Activated naive CD4-positive, alpha-beta T cell treated with anti-CD3 and anti-CD28 coated beads, Interleukin-2, amount 10 ng/mL, durations not matched to agents 7 days and 5 days (primary cell): Measurements from ENCODE around the gene OSBPL6.

ENCODE experiments used
- CTCF ChIA-PET: fragments of 350-600 bp; sonication (Branson Sonifier 250); formaldehyde crosslinking; loops from one replicate; lab custom pipeline; 2021; ENCODE audit warnings: antibody characterized with exemption; lab: Charles Lee
- DNase-seq: peaks from one replicate; pipeline ENCODE4 v3.0.0-alpha.2; 2020
- H3K27ac Mint-ChIP-seq: one replicate; pipeline ENCODE4 v1.8.0; 2021; ENCODE audit warnings: mild to moderate bottlenecking, moderate library complexity, mixed read lengths
- H3K27me3 Mint-ChIP-seq: one replicate; pipeline ENCODE4 v1.8.0; 2021; ENCODE audit warnings: mild to moderate bottlenecking, mixed read lengths
- H3K36me3 Mint-ChIP-seq: one replicate; pipeline ENCODE4 v1.8.0; 2021; ENCODE audit warnings: mixed read lengths
- H3K4me1 Mint-ChIP-seq: one replicate; pipeline ENCODE4 v1.8.0; 2021; ENCODE audit warnings: mixed read lengths
- H3K4me3 Mint-ChIP-seq: one replicate; pipeline ENCODE4 v1.8.0; 2021; ENCODE audit warnings: mild to moderate bottlenecking, moderate library complexity, mixed read lengths
- H3K9me3 Mint-ChIP-seq: one replicate; pipeline ENCODE4 v1.8.0; 2021; ENCODE audit warnings: mixed read lengths

The OSBPL6 gene

GRCh38 chr2:178264211-178264610, 69.9 kb downstream of the OSBPL6 start:
- CTCF ChIA-PET: no interaction called here
- Mint-ChIP-seq H3K36me3 (no peaks in the 10 kb centered on the region), H3K27ac (no peak overlapping the region), H3K27me3 (no peaks in the 10 kb centered on the region), H3K4me3 (no peak overlapping the region), H3K9me3 (no peaks in the 10 kb centered on the region), H3K4me1 (no peaks in the 10 kb centered on the region)
- DNase-seq: no peak

GRCh38 chr2:178265851-178266250, 71.5 kb downstream of the OSBPL6 start:
- Mint-ChIP-seq H3K36me3 (no peaks in the 10 kb centered on the region), H3K9me3 (no peaks in the 10 kb centered on the region), H3K4me1 (no peaks in the 10 kb centered on the region), H3K27ac (no peak overlapping the region), H3K27me3 (no peaks in the 10 kb centered on the region), H3K4me3 (no peak overlapping the region)
- DNase-seq: no peak
- CTCF ChIA-PET: no interaction called here

- H3K4me1 Mint-ChIP-seq: no peaks in the 10 kb centered on the region
- H3K27ac Mint-ChIP-seq: no peak overlapping the region
- H3K9me3 Mint-ChIP-seq: no peaks in the 10 kb centered on the region
- H3K36me3 Mint-ChIP-seq: no peaks in the 10 kb centered on the region
- CTCF ChIA-PET: no interaction called here
- H3K4me3 Mint-ChIP-seq: no peak overlapping the region
- no peak for DNase-seq
- H3K27me3 Mint-ChIP-seq: no peaks in the 10 kb centered on the region
These were observed 72.1 kb downstream of the OSBPL6 start for GRCh38 chr2:178266445-178266844.

GRCh38 chr2:178267660-178268059, 73.3 kb downstream of the OSBPL6 start:
- DNase-seq: no peak
- no peaks in the 10 kb centered on the region for H3K9me3 Mint-ChIP-seq
- CTCF ChIA-PET: no interaction called here
- no peaks in the 10 kb centered on the region for H3K27me3 Mint-ChIP-seq
- no peak overlapping the region for H3K27ac Mint-ChIP-seq
- H3K4me3 Mint-ChIP-seq: no peak overlapping the region
- no peaks in the 10 kb centered on the region for H3K4me1 Mint-ChIP-seq
- no peaks in the 10 kb centered on the region for H3K36me3 Mint-ChIP-seq

GRCh38 chr2:178268435-178268834, 74.1 kb downstream of the OSBPL6 start:
- no peaks in the 10 kb centered on the region for H3K4me1 Mint-ChIP-seq
- CTCF ChIA-PET: interaction anchor here (1.1 kb wide), 1 partner anchor 12 kb away, joined by 3 read pairs; no protein-coding TSS in a partner anchor
- H3K36me3 Mint-ChIP-seq: no peaks in the 10 kb centered on the region
- DNase-seq: no peak
- H3K27ac Mint-ChIP-seq: no peak overlapping the region
- H3K4me3 Mint-ChIP-seq: no peak overlapping the region
- no peaks in the 10 kb centered on the region for H3K9me3 Mint-ChIP-seq
- no peaks in the 10 kb centered on the region for H3K27me3 Mint-ChIP-seq

GRCh38 chr2:178269438-178270224, 75.3 kb downstream of the OSBPL6 start:
- no peak overlapping the region for H3K27ac Mint-ChIP-seq
- H3K9me3 Mint-ChIP-seq: no peaks in the 10 kb centered on the region
- H3K36me3 Mint-ChIP-seq: no peaks in the 10 kb centered on the region
- no peaks in the 10 kb centered on the region for H3K4me1 Mint-ChIP-seq
- no peak overlapping the region for H3K4me3 Mint-ChIP-seq
- DNase-seq: no peak
- no peaks in the 10 kb centered on the region for H3K27me3 Mint-ChIP-seq
- CTCF ChIA-PET: no interaction called here

GRCh38 chr2:178270338-178270737, 76.0 kb downstream of the OSBPL6 start:
- Mint-ChIP-seq H3K4me3 (no peak overlapping the region), H3K27me3 (no peaks in the 10 kb centered on the region), H3K36me3 (no peaks in the 10 kb centered on the region), H3K4me1 (no peaks in the 10 kb centered on the region), H3K9me3 (no peaks in the 10 kb centered on the region), H3K27ac (no peak overlapping the region)
- CTCF ChIA-PET: no interaction called here
- DNase-seq: no peak

GRCh38 chr2:178271094-178271493, 76.8 kb downstream of the OSBPL6 start:
- Mint-ChIP-seq H3K4me3 (no peak overlapping the region), H3K36me3 (no peaks in the 10 kb centered on the region), H3K27ac (no peak overlapping the region), H3K27me3 (peaks cover 4% of the 10 kb centered on the region), H3K4me1 (no peaks in the 10 kb centered on the region), H3K9me3 (no peaks in the 10 kb centered on the region)
- CTCF ChIA-PET: no interaction called here
- DNase-seq: no peak

- no peak overlapping the region for H3K27ac Mint-ChIP-seq
- CTCF ChIA-PET: no interaction called here
These were observed 77.5 kb downstream of the OSBPL6 start for GRCh38 chr2:178271629-178272333.

GRCh38 chr2:178273787-178274360, 79.6 kb downstream of the OSBPL6 start:
- Mint-ChIP-seq H3K27me3 (peaks cover 14% of the 10 kb centered on the region), H3K36me3 (no peaks in the 10 kb centered on the region), H3K4me1 (no peaks in the 10 kb centered on the region), H3K9me3 (no peaks in the 10 kb centered on the region), H3K4me3 (no peak overlapping the region), H3K27ac (no peak overlapping the region)
- CTCF ChIA-PET: interaction anchor here (0.7 kb wide), 1 partner anchor 37 kb away, joined by 5 read pairs; no protein-coding TSS in a partner anchor
- no peak for DNase-seq

More at GRCh38 chr2:178271629-178272333, 77.5 kb downstream of the OSBPL6 start:
- Mint-ChIP-seq H3K4me1 (no peaks in the 10 kb centered on the region), H3K4me3 (no peak overlapping the region), H3K36me3 (no peaks in the 10 kb centered on the region), H3K9me3 (no peaks in the 10 kb centered on the region), H3K27me3 (peaks cover 7% of the 10 kb centered on the region)
- DNase-seq: no peak

GRCh38 chr2:178275600-178275999, 81.3 kb downstream of the OSBPL6 start:
- H3K27me3 Mint-ChIP-seq: peaks cover 14% of the 10 kb centered on the region
- H3K9me3 Mint-ChIP-seq: no peaks in the 10 kb centered on the region
- CTCF ChIA-PET: no interaction called here
- no peaks in the 10 kb centered on the region for H3K4me1 Mint-ChIP-seq
- no peak overlapping the region for H3K27ac Mint-ChIP-seq
- H3K4me3 Mint-ChIP-seq: no peak overlapping the region
- DNase-seq: no peak
- no peaks in the 10 kb centered on the region for H3K36me3 Mint-ChIP-seq

GRCh38 chr2:178277741-178278197, 83.5 kb downstream of the OSBPL6 start:
- Mint-ChIP-seq H3K4me1 (no peaks in the 10 kb centered on the region), H3K4me3 (no peak overlapping the region), H3K27ac (no peak overlapping the region), H3K9me3 (no peaks in the 10 kb centered on the region), H3K27me3 (peaks cover 14% of the 10 kb centered on the region), H3K36me3 (no peaks in the 10 kb centered on the region)
- no peak for DNase-seq
- CTCF ChIA-PET: interaction anchor here (0.6 kb wide), 1 partner anchor 20 kb away, joined by 3 read pairs; no protein-coding TSS in a partner anchor

GRCh38 chr2:178279142-178279541, 84.8 kb downstream of the OSBPL6 start:
- Mint-ChIP-seq H3K4me3 (no peak overlapping the region), H3K27ac (no peak overlapping the region), H3K4me1 (no peaks in the 10 kb centered on the region), H3K9me3 (no peaks in the 10 kb centered on the region), H3K27me3 (peaks cover 14% of the 10 kb centered on the region), H3K36me3 (no peaks in the 10 kb centered on the region)
- CTCF ChIA-PET: no interaction called here
- no peak for DNase-seq

- no peaks in the 10 kb centered on the region for H3K4me1 Mint-ChIP-seq
- no peak for DNase-seq
- no peaks in the 10 kb centered on the region for H3K9me3 Mint-ChIP-seq
- H3K4me3 Mint-ChIP-seq: no peak overlapping the region
- CTCF ChIA-PET: interaction anchor here (0.6 to 1.1 kb wide), 4 partner anchors 11 to 183 kb away, joined by 3 read pairs; no protein-coding TSS in a partner anchor
- peaks cover 14% of the 10 kb centered on the region for H3K27me3 Mint-ChIP-seq
- H3K36me3 Mint-ChIP-seq: no peaks in the 10 kb centered on the region
- H3K27ac Mint-ChIP-seq: no peak overlapping the region
These were observed 85.3 kb downstream of the OSBPL6 start for GRCh38 chr2:178279636-178280035.
